Measurements from ENCODE around the gene LITAF. TPM values are rescaled to one million over a fixed set of nuclear protein-coding genes. Genes with fewer than 3 reads are reported as not detected.

LITAF gene
- total RNA-seq, 6 experiments from 2014 or later = 114 to 143 (median 135) TPM

- Mint-ChIP-seq H3K4me1 (ENCODE audit: low read depth) (peaks cover 16% of the 10 kb centered on the region), H3K9me3 (no peaks in the 10 kb centered on the region), H3K4me3 (no peak overlapping the region), H3K36me3 (ENCODE audit: low read depth) (no peaks in the 10 kb centered on the region), H3K27ac (no peak overlapping the region), H3K27me3 (ENCODE audit: insufficient read depth) (peaks cover 7% of the 10 kb centered on the region)
- no peak for TF ChIP-seq CTCF (IDR thresholded peaks at IDR 0.05)
- DNase-seq = no peak
Observed at GRCh38 chr16:11602321-11602720, 15.6 kb upstream of the LITAF start.

GRCh38 chr16:11601911-11602310 is 15.2 kb upstream of the LITAF start:
- Mint-ChIP-seq H3K27ac (no peak overlapping the region), H3K36me3 (ENCODE audit: low read depth) (no peaks in the 10 kb centered on the region), H3K9me3 (no peaks in the 10 kb centered on the region), H3K4me1 (ENCODE audit: low read depth) (peaks cover 21% of the 10 kb centered on the region), H3K27me3 (ENCODE audit: insufficient read depth) (peaks cover 7% of the 10 kb centered on the region), H3K4me3 (no peak overlapping the region)
- no peak for TF ChIP-seq CTCF (IDR thresholded peaks at IDR 0.05)
- DNase-seq = no peak

GRCh38 chr16:11601425-11601824 is 14.7 kb upstream of the LITAF start:
- Mint-ChIP-seq H3K27me3 (ENCODE audit: insufficient read depth) (peaks cover 7% of the 10 kb centered on the region), H3K36me3 (ENCODE audit: low read depth) (no peaks in the 10 kb centered on the region), H3K4me1 (ENCODE audit: low read depth) (peaks cover 22% of the 10 kb centered on the region), H3K9me3 (no peaks in the 10 kb centered on the region), H3K27ac (no peak overlapping the region), H3K4me3 (no peak overlapping the region)
- no peak for TF ChIP-seq CTCF (IDR thresholded peaks at IDR 0.05)
- no peak for DNase-seq

- Mint-ChIP-seq H3K4me3 (no peak overlapping the region; the same call in 1 of the 2 replicates), H3K4me1 (ENCODE audit: low read depth) (peaks cover 29% of the 10 kb centered on the region), H3K9me3 (no peaks in the 10 kb centered on the region), H3K36me3 (ENCODE audit: low read depth) (no peaks in the 10 kb centered on the region), H3K27me3 (ENCODE audit: insufficient read depth) (peaks cover 2% of the 10 kb centered on the region; the same call in 1 of the 2 replicates), H3K27ac (no peak overlapping the region)
- no peak for DNase-seq
- no peak for TF ChIP-seq CTCF (IDR thresholded peaks at IDR 0.05)
Observed at GRCh38 chr16:11599579-11599978, 12.9 kb upstream of the LITAF start.

- no peaks in the 10 kb centered on the region for H3K36me3 Mint-ChIP-seq (ENCODE audit: low read depth)
- peaks cover 34% of the 10 kb centered on the region for H3K4me1 Mint-ChIP-seq (ENCODE audit: low read depth)
- peak overlapping the region; percentile 12; the same call in 1 of the 2 replicates for H3K4me3 Mint-ChIP-seq
- peak; percentile 35 for DNase-seq
- peaks cover 2% of the 10 kb centered on the region; the same call in 1 of the 2 replicates for H3K27me3 Mint-ChIP-seq (ENCODE audit: insufficient read depth)
- H3K27ac Mint-ChIP-seq = peak overlapping the region; percentile 60
- H3K9me3 Mint-ChIP-seq = no peaks in the 10 kb centered on the region
- no peak for TF ChIP-seq CTCF (IDR thresholded peaks at IDR 0.05)
Observed at GRCh38 chr16:11597235-11598095, 10.7 kb upstream of the LITAF start.

All from HFFc6 (cell line).